HG02610 (cell line): ENCODE results near the gene KCNAB2.

Experiments
- ATAC-seq: cut with Tn5 transposase; IDR thresholded peaks from one replicate; pipeline ENCODE4 v1.9.1; 2021; ENCODE audit warnings: mild to moderate bottlenecking, moderate library complexity; ENCODE audit not compliant: unreplicated experiment

KCNAB2 gene

GRCh38 chr1:6143395-6143794 lies 97.7 kb downstream of the KCNAB2 start:
- ATAC-seq = no peak

DNA sequence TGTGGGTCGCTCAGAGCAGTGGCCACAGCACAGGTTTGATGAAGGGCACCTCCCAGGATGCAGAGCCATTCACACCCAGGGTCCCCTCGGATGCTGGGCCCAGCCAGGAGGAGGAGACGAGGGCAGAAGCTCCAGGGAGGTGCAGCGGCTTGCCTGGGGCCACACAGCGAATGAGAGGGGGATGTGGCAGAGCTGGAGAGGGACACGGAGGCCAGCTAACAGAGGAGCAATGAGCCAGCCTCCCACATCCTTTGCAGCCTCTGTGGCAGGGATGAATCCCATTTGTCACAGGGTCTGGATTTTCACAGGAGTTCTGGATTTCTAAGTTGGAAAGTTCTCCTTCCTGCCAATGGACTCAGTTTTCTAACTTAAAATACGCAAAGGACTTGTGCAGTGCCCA lies 98.5 kb downstream of the KCNAB2 start:
- no peak for ATAC-seq

DNA sequence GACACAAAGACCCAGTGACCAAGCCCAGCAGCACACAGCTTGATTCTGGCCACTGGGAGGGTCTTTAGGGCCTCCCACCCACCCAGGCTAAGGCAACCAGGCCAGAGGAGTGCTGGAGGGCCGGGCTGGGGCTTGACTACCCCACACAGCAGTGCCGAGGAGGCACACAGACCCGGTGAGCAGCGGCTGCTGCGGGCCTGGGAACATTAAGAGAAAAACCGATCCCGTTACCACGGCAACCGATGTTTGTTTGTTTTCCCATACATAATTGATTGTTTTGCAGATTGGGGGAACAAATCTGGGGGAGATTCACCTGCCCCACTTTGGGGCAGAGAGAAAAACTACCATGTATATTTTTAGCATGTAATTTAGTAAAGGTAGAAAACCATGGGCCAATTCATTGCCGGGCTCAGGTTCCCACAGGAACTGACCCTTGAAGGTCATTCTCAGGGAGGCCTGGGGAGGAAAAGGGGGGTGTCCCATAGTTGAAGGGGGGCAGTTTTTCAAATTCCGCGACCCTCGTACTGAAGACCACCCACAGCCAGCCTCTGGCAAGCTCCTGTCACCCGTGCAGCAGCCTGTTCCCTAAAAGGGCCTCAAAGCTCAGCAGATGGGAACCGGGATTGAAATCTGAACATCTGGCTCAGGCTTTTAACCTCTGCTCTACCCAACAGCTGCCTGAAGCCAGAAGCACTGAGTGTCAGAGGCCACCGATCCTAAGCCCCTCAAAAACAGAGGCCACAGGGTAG lies 99.1 kb downstream of the KCNAB2 start:
- ATAC-seq = no peak

DNA sequence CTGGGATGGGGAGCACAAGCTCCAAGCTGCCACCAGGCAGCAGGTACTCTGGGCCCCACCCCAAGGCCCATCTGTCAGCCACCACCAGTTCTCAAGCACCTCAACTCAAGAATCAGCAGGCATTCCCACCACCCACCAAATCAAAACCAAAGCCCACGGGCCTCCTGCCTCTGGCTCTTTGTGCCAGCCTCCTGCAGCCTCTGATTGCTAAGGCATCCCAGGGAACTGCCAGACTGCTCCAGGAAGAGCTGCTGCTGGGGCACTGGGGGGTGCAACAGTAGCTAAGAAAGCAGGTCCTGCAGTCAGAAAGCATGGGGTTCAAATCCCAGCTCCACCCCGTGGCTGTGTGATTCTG lies 99.7 kb downstream of the KCNAB2 start:
- ATAC-seq = no peak

DNA sequence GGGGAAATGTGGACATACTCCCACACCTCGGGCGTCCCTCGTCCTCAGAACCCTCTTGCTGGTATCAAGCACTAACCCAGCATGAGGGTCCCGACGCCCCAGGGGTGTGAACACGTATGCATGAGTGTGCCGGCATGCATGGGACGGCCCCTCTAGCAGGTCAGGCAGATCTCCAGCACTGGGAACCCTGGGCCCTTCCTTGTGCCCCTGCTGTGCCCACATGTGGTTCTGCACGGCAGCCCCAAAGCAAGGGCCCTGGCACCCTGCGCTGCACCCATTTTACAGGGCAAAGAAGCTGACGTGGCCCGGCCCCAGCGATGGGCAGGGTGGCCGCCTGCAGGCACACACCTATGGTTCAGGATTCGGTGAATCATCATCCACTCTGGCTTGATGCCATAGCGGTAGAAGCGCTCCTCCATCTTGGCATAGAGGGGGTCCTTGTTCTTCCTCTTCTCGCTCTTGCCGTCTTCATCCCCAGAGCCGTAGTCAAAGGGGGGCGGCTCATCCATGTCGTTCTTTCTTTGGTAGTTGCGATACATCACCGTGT lies 100.2 kb downstream of the KCNAB2 start:
- no peak for ATAC-seq

DNA sequence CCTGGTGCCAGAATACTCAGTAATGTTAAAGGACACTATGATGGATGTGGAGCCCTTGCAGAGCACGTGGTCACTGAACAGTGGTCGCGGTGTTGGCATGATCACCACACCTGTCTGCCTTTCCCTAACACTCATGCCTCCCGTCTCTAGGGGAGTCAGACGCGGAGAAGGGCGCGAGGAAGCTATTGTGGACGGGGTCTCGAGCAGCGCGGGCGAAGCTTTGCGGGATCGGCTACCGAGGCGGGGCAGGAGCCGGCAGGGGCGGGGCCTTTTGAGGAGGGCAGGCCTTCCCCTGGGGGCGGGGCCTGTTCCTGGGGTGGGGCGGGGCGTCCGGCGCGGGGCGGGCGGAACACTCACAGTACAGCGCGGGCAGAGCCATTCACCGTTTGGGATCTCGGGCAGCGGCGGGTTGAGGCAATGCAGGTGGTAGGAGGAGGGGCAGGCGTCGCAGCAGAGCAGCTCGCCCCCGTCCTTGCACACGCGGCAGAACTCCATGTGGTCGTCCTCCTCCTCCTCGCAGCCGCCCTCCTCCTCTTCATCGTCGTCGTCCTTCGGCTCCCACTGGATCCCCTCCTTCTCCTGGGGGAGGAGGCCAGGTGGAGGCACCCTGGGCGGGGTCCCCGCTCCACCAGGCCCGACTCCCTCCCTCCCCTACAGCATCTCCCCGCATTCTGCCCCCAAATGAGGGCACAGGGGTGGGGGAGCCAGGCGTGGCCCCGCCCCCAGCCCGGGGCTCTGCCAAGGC lies 103.0 kb downstream of the KCNAB2 start:
- no peak for ATAC-seq

DNA sequence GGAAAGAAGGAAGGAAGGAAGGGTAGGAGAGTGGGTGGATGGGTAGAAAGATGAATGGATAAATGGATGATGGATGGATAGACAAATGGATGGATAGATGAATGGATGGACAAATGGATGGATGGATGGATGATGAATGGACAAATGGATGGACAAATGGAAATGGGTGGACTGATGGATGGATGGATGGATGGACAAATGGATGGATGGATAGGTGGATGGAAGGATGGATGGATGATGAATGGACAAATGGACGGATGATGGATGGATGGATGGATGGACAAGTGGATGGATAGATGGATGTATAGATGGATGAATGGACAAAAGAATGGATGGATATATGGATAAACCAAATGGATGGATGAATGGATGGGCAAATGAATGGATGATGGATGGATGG lies 103.9 kb downstream of the KCNAB2 start:
- ATAC-seq = no peak

DNA sequence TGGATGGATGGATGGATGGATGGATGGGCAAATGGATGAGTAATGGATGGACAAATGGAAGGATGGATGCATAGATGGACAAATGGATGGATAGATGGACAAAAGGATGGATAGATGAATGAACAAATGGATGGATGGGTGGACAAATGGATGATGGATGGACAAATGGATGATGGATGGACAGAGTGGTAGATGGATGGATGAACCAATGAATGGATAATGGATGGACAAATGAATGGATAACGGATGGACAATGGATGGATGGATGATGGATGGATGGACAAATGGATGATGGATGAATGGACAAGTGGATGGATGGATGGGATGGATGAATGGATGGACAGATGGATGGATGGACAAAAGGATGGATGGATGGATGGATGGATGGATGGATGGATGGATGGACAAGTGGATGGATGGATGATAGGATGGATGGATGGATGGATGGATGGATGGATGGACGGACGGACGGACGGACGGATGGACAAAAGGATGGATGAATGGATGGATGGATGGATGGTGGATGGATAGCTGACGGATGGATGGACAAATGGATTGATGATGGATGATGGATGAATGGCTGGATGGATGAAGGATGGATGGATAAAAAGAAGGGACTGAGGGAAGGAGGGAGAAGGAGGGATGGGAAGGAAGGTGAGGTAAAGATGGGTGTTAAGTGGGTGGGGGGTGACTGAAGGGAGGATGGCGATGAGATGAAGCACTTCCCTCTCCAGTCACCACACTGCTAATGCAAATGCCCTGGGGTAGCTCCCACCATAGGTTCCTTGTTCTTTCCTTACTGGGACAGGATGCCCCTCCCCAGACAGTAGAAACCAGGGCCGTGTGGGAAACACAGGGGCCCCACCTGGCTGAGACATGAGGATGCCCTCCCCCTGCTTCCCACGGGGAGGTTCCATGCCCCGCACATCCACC lies 104.6 kb downstream of the KCNAB2 start:
- no peak for ATAC-seq
